Measurements from ENCODE around the gene VPS29.
A peak's percentile ranks its signal among the peaks of the same experiment; 100 is the strongest.
"Not testable (repeated sequence)": the region's sequence is repeated elsewhere in the genome, so short reads cannot be mapped to it uniquely, and the experiment has no call there.

VPS29 gene

GRCh38 chr12:110501752-110502738 lies at the start of gene VPS29, which contains the start of gene RAD9B:
Gene VPS29 (minus strand): TSS chr12:110502111. CDS start chr12:110502051, 60 bp downstream.
Gene RAD9B (plus strand): TSS chr12:110502331. CDS start chr12:110502338, 7 bp downstream.
- DNase-seq = peak; percentile 97

- DNase-seq = no peak
Observed at GRCh38 chr12:110550981-110551380, 49.1 kb upstream of the VPS29 start.

- no peak for DNase-seq
Observed at GRCh38 chr12:110549716-110550115, 47.8 kb upstream of the VPS29 start.

GRCh38 chr12:110548678-110549077 lies 46.8 kb upstream of the VPS29 start:
- DNase-seq = no peak

- no peak for DNase-seq
Observed at GRCh38 chr12:110547090-110547489, 45.2 kb upstream of the VPS29 start.

GRCh38 chr12:110546339-110546738 lies 44.4 kb upstream of the VPS29 start:
- DNase-seq = no peak

- no peak for DNase-seq
Observed at GRCh38 chr12:110545812-110546211, 43.9 kb upstream of the VPS29 start.

GRCh38 chr12:110545259-110545658 lies 43.3 kb upstream of the VPS29 start:
- DNase-seq = not testable (repeated sequence)

GRCh38 chr12:110543965-110544364 lies 42.1 kb upstream of the VPS29 start:
- no peak for DNase-seq

GRCh38 chr12:110543252-110543959 lies 41.5 kb upstream of the VPS29 start:
- DNase-seq = peak; percentile 11

- DNase-seq = no peak
Observed at GRCh38 chr12:110540048-110540447, 38.1 kb upstream of the VPS29 start.

- DNase-seq = no peak
Observed at GRCh38 chr12:110538869-110539622, 37.1 kb upstream of the VPS29 start.

- no peak for DNase-seq
Observed at GRCh38 chr12:110537605-110538409, 35.9 kb upstream of the VPS29 start.

GRCh38 chr12:110536834-110537604 lies 35.1 kb upstream of the VPS29 start:
- no peak for DNase-seq

GRCh38 chr12:110534811-110535210 lies 32.9 kb upstream of the VPS29 start:
- no peak for DNase-seq

- no peak for DNase-seq
Observed at GRCh38 chr12:110533607-110534006, 31.7 kb upstream of the VPS29 start.

- DNase-seq = no peak
Observed at GRCh38 chr12:110532644-110533043, 30.7 kb upstream of the VPS29 start.

GRCh38 chr12:110531741-110532333 lies 29.9 kb upstream of the VPS29 start:
- no peak for DNase-seq

- DNase-seq = no peak
Observed at GRCh38 chr12:110530511-110530910, 28.6 kb upstream of the VPS29 start.

GRCh38 chr12:110528277-110528839 lies 26.4 kb upstream of the VPS29 start:
- no peak for DNase-seq
